K562 (cell line): Measurements from ENCODE around the gene RGS4. TPM values are rescaled to one million over a fixed set of nuclear protein-coding genes. Genes with fewer than 3 reads are reported as not detected.

Experiments used
- ATAC-seq: fragments of 200-7000 bp; cut with Tn5 transposase; 3 replicates; pipeline ENCODE4 v1.9.1; 2020; ENCODE audit warnings: moderate library complexity
- BruUV-seq: library from RNA; stranded (reverse); fragments of 400-500 nt; replicated peaks from 2 replicates; lab custom pipeline; 2021; lab: Mats Ljungman, UMichigan
- CTCF ChIA-PET: fragments of 300-600 bp; formaldehyde crosslinking; extraction: SDS; loops from one replicate; lab custom pipeline; 2021; ENCODE audit warnings: low intra/inter-chr PET ratio; lab: Yijun Ruan, JAX
- POLR2A ChIA-PET: fragments of 300-600, 350-650 bp; sonication (Branson Sonifier 250); formaldehyde crosslinking; extraction: SDS; loops from one replicate; lab custom pipeline; 2021; ENCODE audit warnings: antibody characterized with exemption, inconsistent platforms; lab: Yijun Ruan, JAX
- DNase-seq, 4 experiments: peaks; one replicate each; pipeline versions ENCODE4 v3.0.0 to v3.0.0-alpha.2; 2011 to 2018; ENCODE audit warnings: low spot score in 3 of 4, mixed read lengths in 3 of 4; ENCODE audit errors: extremely low read depth in 1 of 4
- FAIRE-seq: peaks from 2 replicates; lab custom pipeline; 2011; peaks lifted over from hg19 to GRCh38; lab: Jason Lieb, UNC
- H2AFZ ChIP-seq: 2 replicates; pipeline ENCODE4 v1.6.0; 2011; ENCODE audit warnings: low read depth, low read length, control low read depth, inconsistent platforms
- H3K27ac ChIP-seq: fragments of 200-600 bp; 3 replicates; pipeline ENCODE4 v1.8.0; 2011; ENCODE audit warnings: low read depth, mild to moderate bottlenecking, control low read depth, inconsistent platforms, low read length, moderate library complexity, mixed read lengths; ENCODE audit errors: extremely low read depth
- H3K27me3 ChIP-seq, 2 experiments: fragments of 300-600 bp in 1 of 2; 2 replicates in 1 of 2; 3 replicates in 1 of 2; pipeline versions ENCODE4 v1.6.0 to v1.8.0; 2011; ENCODE audit warnings: inconsistent platforms in 2 of 2, low read length in 2 of 2, mild to moderate bottlenecking in 1 of 2, mixed read lengths in 1 of 2, moderate library complexity in 1 of 2; ENCODE audit not compliant: control insufficient read depth in 2 of 2, insufficient read depth in 2 of 2
- H3K36me3 ChIP-seq: fragments of 300-600 bp; 3 replicates; pipeline ENCODE4 v1.8.0; 2011; ENCODE audit warnings: mild to moderate bottlenecking, low read length, inconsistent platforms; ENCODE audit not compliant: control insufficient read depth, insufficient read depth
- H3K4me1 ChIP-seq, 2 experiments: fragments of 200-600 bp in 1 of 2; replicated peaks in 1 of 2; 2 replicates in 1 of 2; 3 replicates in 1 of 2; pipeline versions ENCODE4 v1.5.1 to v1.8.0; 2011; ENCODE audit warnings: inconsistent platforms in 2 of 2, low read length in 2 of 2, mild to moderate bottlenecking in 1 of 2, mixed read lengths in 1 of 2, moderate library complexity in 1 of 2; ENCODE audit not compliant: control insufficient read depth in 2 of 2, insufficient read depth in 2 of 2
- H3K4me2 ChIP-seq: 2 replicates; pipeline ENCODE4 v1.6.1; 2011; ENCODE audit warnings: low read length, control low read depth, inconsistent platforms, mixed read lengths; ENCODE audit not compliant: insufficient read depth
- H3K4me3 ChIP-seq: fragments of 200-600 bp; sonication (generic), shearing (Covaris generic); 2 replicates; pipeline ENCODE4 v1.5.1; 2016; ENCODE audit warnings: control low read depth, inconsistent platforms
- H3K79me2 ChIP-seq: fragments of 200-600 bp; 3 replicates; pipeline ENCODE4 v1.8.0; 2011; ENCODE audit warnings: low read length, inconsistent platforms; ENCODE audit not compliant: control insufficient read depth, insufficient read depth
- H3K9ac ChIP-seq, 2 experiments: 2 replicates each; pipeline versions ENCODE4 v1.6.0 to v1.6.1; 2011; ENCODE audit warnings: low read depth in 2 of 2, low read length in 2 of 2, control low read depth in 1 of 2, inconsistent platforms in 1 of 2, mild to moderate bottlenecking in 1 of 2, mixed read lengths in 1 of 2; ENCODE audit not compliant: insufficient read depth in 1 of 2
- H3K9me1 ChIP-seq: one replicate; pipeline ENCODE4 v1.6.0; 2011; ENCODE audit warnings: inconsistent platforms, mild to moderate bottlenecking, low read length, moderate library complexity; ENCODE audit not compliant: control insufficient read depth, insufficient read depth
- H3K9me3 ChIP-seq: replicated peaks from 2 replicates; pipeline ENCODE4 v1.5.1; 2011; ENCODE audit warnings: low read depth, low read length, inconsistent platforms; ENCODE audit not compliant: control insufficient read depth, insufficient read depth
- H4K20me1 ChIP-seq: replicated peaks from 2 replicates; pipeline ENCODE4 v1.6.1; 2011; ENCODE audit warnings: low read length, inconsistent platforms, mixed read lengths; ENCODE audit not compliant: control insufficient read depth, insufficient read depth
- ADNP ChIP-seq: fragments of 200-800 bp; sonication (Bioruptor generic); IDR thresholded peaks from 2 replicates; pipeline ENCODE4 v1.6.1; 2016; ENCODE audit warnings: missing genetic modification characterization, missing compliant biosample characterization
- CHD1 ChIP-seq: fragments of 200-600 bp; sonication (generic); IDR thresholded peaks from one replicate; pipeline ENCODE4 v1.6.1; 2012; ENCODE audit warnings: mild to moderate bottlenecking, moderate library complexity, low read length, inconsistent platforms
- DDX20 ChIP-seq: fragments of 450-650 bp; IDR thresholded peaks from 2 replicates; pipeline ENCODE4 v1.6.1; 2016; ENCODE audit warnings: missing genetic modification characterization, low read depth, mild to moderate bottlenecking, missing compliant biosample characterization, moderate library complexity
- ERF ChIP-seq: fragments of 450-650 bp; formaldehyde crosslinking; IDR thresholded peaks from 2 replicates; pipeline ENCODE4 v1.4.0; 2020; ENCODE audit warnings: mild to moderate bottlenecking, mixed read lengths
- HIVEP1 ChIP-seq: fragments of 250-450 bp; sonication (Bioruptor Pico); IDR thresholded peaks from 2 replicates; pipeline ENCODE4 v1.4.0; 2020; ENCODE audit warnings: mild to moderate bottlenecking
- MTA2 ChIP-seq: fragments of 450-650 bp; IDR thresholded peaks from 2 replicates; pipeline ENCODE4 v1.6.1; 2016; ENCODE audit warnings: low read depth
- MTA3 ChIP-seq: fragments of 450-650 bp; formaldehyde crosslinking; IDR thresholded peaks from 2 replicates; pipeline ENCODE4 v1.6.1; 2017; ENCODE audit warnings: mild to moderate bottlenecking, borderline replicate concordance
- NCOA1 ChIP-seq: fragments of 450-650 bp; IDR thresholded peaks from 2 replicates; pipeline ENCODE4 v1.6.1; 2016; ENCODE audit warnings: low read depth
- NR4A1 ChIP-seq, 2 experiments: fragments of 250-450 bp in 1 of 2; fragments of 450-650 bp in 1 of 2; sonication (Bioruptor Pico) in 1 of 2; IDR thresholded peaks; 2 replicates each; pipeline versions ENCODE4 v1.4.0 to v1.6.1; 2016 to 2020; ENCODE audit warnings: mild to moderate bottlenecking in 2 of 2, missing compliant biosample characterization in 1 of 2, missing genetic modification characterization in 1 of 2, moderate library complexity in 1 of 2
- PML ChIP-seq: IDR thresholded peaks from 2 replicates; pipeline ENCODE4 v1.6.1; 2012; ENCODE audit warnings: low read length, inconsistent platforms
- SIN3A ChIP-seq, 2 experiments: fragments of 150-350 bp in 1 of 2; IDR thresholded peaks; 2 replicates each; pipeline ENCODE4 v1.6.1; 2011 to 2016; ENCODE audit warnings: borderline replicate concordance in 2 of 2, low read depth in 2 of 2, low read length in 2 of 2, mild to moderate bottlenecking in 2 of 2, moderate library complexity in 2 of 2; ENCODE audit not compliant: control insufficient read depth in 1 of 2
- SLC30A9 ChIP-seq: fragments of 250-450 bp; sonication (Bioruptor Pico); IDR thresholded peaks from 2 replicates; pipeline ENCODE4 v1.8.0; 2022; ENCODE audit warnings: mild to moderate bottlenecking, moderate library complexity
- STAT6 ChIP-seq: sonication (generic); formaldehyde crosslinking; IDR thresholded peaks from 2 replicates; pipeline ENCODE4 v1.8.1; 2023; ENCODE audit warnings: mild to moderate bottlenecking, missing genetic modification reagents
- TAF15 ChIP-seq: fragments of 200-400 bp; formaldehyde crosslinking; IDR thresholded peaks from 2 replicates; pipeline ENCODE4 v1.6.1; 2017; ENCODE audit warnings: mild to moderate bottlenecking, low read depth, low read length, moderate library complexity
- ZBTB26 ChIP-seq: fragments of 450-650 bp; formaldehyde crosslinking; IDR thresholded peaks from 2 replicates; pipeline ENCODE4 v1.4.0; 2022; ENCODE audit warnings: missing genetic modification characterization
- ZNF133 ChIP-seq: fragments of 250-450 bp; sonication (Bioruptor Pico); IDR thresholded peaks from 2 replicates; pipeline ENCODE4 v1.4.0; 2020; ENCODE audit warnings: mild to moderate bottlenecking
- ZNF24 ChIP-seq: fragments of 450-650 bp; IDR thresholded peaks from 2 replicates; pipeline ENCODE4 v1.6.1; 2016
- WGBS: fragments of 100-300 bp; shearing (Covaris generic); methylation state at CpG from one replicate; pipeline ENCODE4 v1.1.6; 2016; ENCODE audit warnings: low coverage, mixed read lengths; ENCODE audit not compliant: insufficient coverage; ENCODE audit errors: missing lambda C conversion rate; 5-methylcytosine and 5-hydroxymethylcytosine counted together
- in situ Hi-C: fragments of 300-500 bp; cut with MboI; formaldehyde crosslinking; loops from 4 replicates; pipeline ENCODE4 v1.15.0; 2018; ENCODE audit warnings: inconsistent platforms, mixed read lengths
- intact Hi-C: fragments of 100-400 bp; cut with micrococcal nuclease; formaldehyde crosslinking; loops from 2 replicates; pipeline ENCODE4 v1.14.2; 2022
- polyA plus RNA-seq, 8 experiments: library from polyadenylated mRNA; depleted of rRNA in 4 of 8; stranded (reverse) in 5 of 8; unstranded in 3 of 8; fragments of >200 nt; fragmentation: Nextera tagmentation in 2 of 8; fragmentation: Illumina TruSeq in 1 of 8; extraction: Ambion mirVana in 2 of 8; extraction: Trizol in 1 of 8; gene quantifications; 2 replicates each; pipeline versions ENCODE4 v1.2.1 to v1.2.3, GENCODE V29; 2011 to 2014; ENCODE audit warnings: inconsistent platforms in 1 of 8, missing spikeins in 1 of 8
- total RNA-seq, 7 experiments: library from RNA; depleted of rRNA in 6 of 7; stranded (reverse); fragments of >200 nt in 6 of 7; fragmentation: Illumina TruSeq in 2 of 7; extraction: Trizol in 2 of 7; gene quantifications; 2 replicates each; pipeline versions ENCODE4 v1.2.1 to v1.2.3, GENCODE V29; 2011 to 2021; ENCODE audit warnings: low replicate concordance in 1 of 7

RGS4 gene
- total and polyA plus RNA-seq, 9 of the 15 experiments (the other 6 are each of a cell fraction or from before 2014, with no cell fraction given), result not detected

DNA sequence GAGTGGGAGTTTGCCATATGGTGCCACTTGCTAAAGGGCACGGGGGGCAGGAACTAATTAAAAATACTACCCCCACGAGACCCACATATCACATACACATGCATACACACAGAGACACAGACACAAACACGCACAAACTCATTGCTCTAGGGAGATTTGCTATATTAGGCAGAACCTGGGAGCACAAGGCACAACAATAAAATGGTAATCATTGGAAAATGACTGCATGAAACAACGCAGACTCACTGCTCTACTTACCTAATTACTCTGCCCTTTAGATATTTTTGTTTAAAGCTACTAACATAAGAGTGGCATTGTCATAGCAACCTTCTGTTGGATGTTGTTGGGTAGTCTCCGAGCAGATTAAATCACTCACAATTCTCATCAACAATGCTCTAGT is 20.3 kb upstream of the RGS4 start:
- Histone ChIP-seq H3K27me3 (0 out of 5 replicates have a peak, but pooled peaks cover 0 to 2% of the 10 kb centered on the region in 2 experiments), H3K79me2 (no peaks in the 10 kb centered on the region), H3K9ac (no peak overlapping the region), H3K9me1 (no peaks in the 10 kb centered on the region), H2AFZ (no peak overlapping the region), H3K9me3 (no peaks in the 10 kb centered on the region), H3K4me3 (no peak overlapping the region)
- ATAC-seq, result no peak
- CTCF ChIA-PET, result no interaction called here
- TF ChIP-seq MTA2 (no peak), ZBTB26 (CRISPR knock-in tag) (no peak), PML (no peak), ADNP (tag) (no peak), MTA3 (no peak), STAT6 (CRISPR knock-in tag) (no peak), NCOA1 (no peak), HIVEP1 (CRISPR knock-in tag) (no peak), TAF15 (no peak), NR4A1 (CRISPR knock-in tag; IDR thresholded peaks at IDR 0.05) (no peak), NR4A1 (tag; IDR thresholded peaks at IDR 0.05) (no peak), SLC30A9 (CRISPR knock-in tag) (no peak), ZNF24 (no peak), CHD1 (no peak), SIN3A (IDR thresholded peaks at IDR 0.05; ENCODE audit: borderline replicate concordance in 2 of 2, control insufficient read depth in 1 of 2, low read depth in 2 of 2, low read length in 2 of 2) (no peak), ERF (CRISPR knock-in tag) (no peak), ZNF133 (CRISPR knock-in tag) (no peak), DDX20 (tag) (no peak)
- TF ChIP-seq, all 486 proteins: peak for 0
- intact Hi-C loops, result no loop called here
- H3K27ac ChIP-seq, result no peak overlapping the region
- no peaks in the 10 kb centered on the region for H3K36me3 ChIP-seq
- BruUV-seq, result no TSS peak
- H3K4me2 ChIP-seq, result no peak overlapping the region
- DNase-seq, result no peak
- POLR2A ChIA-PET, result no interaction called here
- H3K4me1 ChIP-seq, result no peaks in the 10 kb centered on the region
- 0% methylated on average over 5 of the region's 5 CpGs for WGBS
- no peak for FAIRE-seq
- in situ Hi-C loops, result no loop called here
- no peaks in the 10 kb centered on the region for H4K20me1 ChIP-seq
